BLaER1 (cell line): ENCODE data around the gene SLA2.
A peak's percentile ranks its signal among the peaks of the same experiment; 100 is the strongest.
"Not testable (repeated sequence)": the region's sequence is repeated elsewhere in the genome, so short reads cannot be mapped to it uniquely, and the experiment has no call there.

Experiments
- H3K27ac ChIP-seq: shearing (Covaris generic); formaldehyde crosslinking; 2 replicates; pipeline ENCODE4 v1.8.1; 2022
- H3K27me3 ChIP-seq: shearing (Covaris generic); formaldehyde crosslinking; 2 replicates; pipeline ENCODE4 v1.8.1; 2022
- H3K36me3 ChIP-seq: shearing (Covaris generic); formaldehyde crosslinking; 2 replicates; pipeline ENCODE4 v1.8.1; 2022
- H3K4me1 ChIP-seq: shearing (Covaris generic); formaldehyde crosslinking; 2 replicates; pipeline ENCODE4 v1.8.1; 2022
- H3K4me2 ChIP-seq: shearing (Covaris generic); formaldehyde crosslinking; 2 replicates; pipeline ENCODE4 v1.8.1; 2022
- H3K4me3 ChIP-seq: shearing (Covaris generic); formaldehyde crosslinking; 2 replicates; pipeline ENCODE4 v1.8.1; 2022
- H3K9ac ChIP-seq: shearing (Covaris generic); formaldehyde crosslinking; 2 replicates; pipeline ENCODE4 v1.8.1; 2022
- H3K9me3 ChIP-seq: shearing (Covaris generic); formaldehyde crosslinking; 2 replicates; pipeline ENCODE4 v1.8.1; 2022
- H4K20me1 ChIP-seq: shearing (Covaris generic); formaldehyde crosslinking; 2 replicates; pipeline ENCODE4 v1.8.1; 2022
- Cebpa-rat ChIP-seq: shearing (Covaris generic); IDR thresholded peaks from 2 replicates; pipeline ENCODE4 v1.8.1; 2022

Gene SLA2

DNA sequence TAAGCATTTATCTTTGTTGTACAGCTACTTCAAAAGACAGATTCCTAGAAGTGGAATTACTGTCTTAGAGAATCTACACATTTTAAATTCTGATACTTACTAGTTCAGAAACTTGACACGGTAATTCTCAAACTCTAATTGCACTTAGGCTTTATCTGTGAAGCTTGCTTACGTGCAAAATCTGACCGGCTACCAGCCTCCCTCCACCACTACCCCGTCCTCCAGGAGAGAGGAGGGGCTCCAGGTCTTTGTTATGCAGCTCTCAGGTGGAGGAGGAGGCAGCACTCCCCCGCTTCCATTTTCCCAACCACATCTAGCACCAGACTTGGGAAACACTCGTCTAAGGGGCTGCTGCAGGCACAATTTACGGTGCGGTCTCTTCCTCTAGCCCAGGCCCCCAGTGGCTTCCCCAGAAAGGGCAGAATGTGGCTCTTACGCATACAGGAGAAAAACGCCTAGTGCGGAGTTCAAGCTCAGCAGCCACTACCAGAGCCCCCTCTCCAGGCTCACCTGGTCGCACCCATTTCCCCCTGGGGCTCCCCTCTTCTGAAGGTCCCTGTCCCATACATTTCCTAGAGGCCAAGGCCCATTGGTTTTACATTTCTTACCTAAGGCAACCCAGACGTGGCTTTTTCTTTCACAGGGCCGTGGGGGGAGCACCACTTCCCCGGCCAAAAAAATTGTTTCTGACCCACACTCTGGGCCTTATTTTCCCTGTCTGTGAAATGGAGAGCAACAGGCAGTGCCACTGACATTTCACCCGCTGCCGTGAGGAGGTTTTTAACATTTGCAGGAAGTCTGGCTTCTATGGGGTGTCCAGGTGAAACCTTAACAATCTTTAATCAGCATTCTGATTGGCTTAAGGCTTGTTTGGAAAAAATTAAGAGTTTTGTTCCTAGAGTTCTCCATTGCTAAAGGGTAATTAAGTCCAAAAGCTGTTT is 74.2 kb downstream of the SLA2 start:
- H3K9ac ChIP-seq: peak overlapping the region; percentile 84
- H4K20me1 ChIP-seq: peaks cover 23% of the 10 kb centered on the region
- no peaks in the 10 kb centered on the region for H3K9me3 ChIP-seq
- H3K36me3 ChIP-seq: peaks cover 9% of the 10 kb centered on the region
- H3K4me2 ChIP-seq: peak overlapping the region; percentile 98
- peak overlapping the region; percentile 93 for H3K4me3 ChIP-seq
- TF ChIP-seq Cebpa-rat: no peak
- H3K4me1 ChIP-seq: peaks cover 37% of the 10 kb centered on the region
- H3K27ac ChIP-seq: peak overlapping the region; percentile 91
- H3K27me3 ChIP-seq: no peaks in the 10 kb centered on the region

DNA sequence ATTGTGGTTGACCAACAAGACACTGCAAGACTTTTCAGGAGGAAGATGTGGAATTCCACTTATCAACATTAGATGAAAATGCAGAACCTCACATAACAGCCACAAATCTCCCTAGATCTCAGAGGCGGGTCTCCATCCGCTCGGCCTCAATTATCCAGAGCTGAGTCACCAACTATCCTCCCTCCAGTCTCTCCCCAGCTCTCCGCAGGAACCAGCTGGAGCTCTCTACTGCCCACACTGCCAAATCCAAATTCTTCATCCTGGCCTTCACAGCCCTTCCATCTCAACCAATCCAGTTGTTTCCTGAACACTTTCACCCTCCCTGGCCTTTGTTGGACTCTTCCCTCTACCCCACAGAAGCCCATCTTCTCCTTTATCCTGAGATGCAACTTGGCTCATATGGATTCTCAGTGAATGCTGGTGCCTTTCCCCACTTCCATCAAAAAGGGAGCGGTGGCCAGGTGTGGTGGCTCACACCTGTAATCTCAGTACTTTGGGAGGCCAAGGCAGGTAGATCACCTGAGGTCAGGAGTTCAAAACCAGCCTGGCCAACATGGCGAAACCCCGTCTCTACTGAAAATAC is 76.1 kb downstream of the SLA2 start:
- Histone ChIP-seq H3K4me3 (no peak overlapping the region), H3K9me3 (peaks cover 12% of the 10 kb centered on the region), H3K9ac (no peak overlapping the region), H3K36me3 (peaks cover 6% of the 10 kb centered on the region; the same call in 1 of the 2 replicates), H4K20me1 (peaks cover 4% of the 10 kb centered on the region), H3K27me3 (no peaks in the 10 kb centered on the region), H3K4me2 (no peak overlapping the region), H3K4me1 (peaks cover 20% of the 10 kb centered on the region), H3K27ac (no peak overlapping the region)
- no peak for TF ChIP-seq Cebpa-rat

- Histone ChIP-seq H3K4me2 (no peak overlapping the region), H3K36me3 (peaks cover 6% of the 10 kb centered on the region; the same call in 1 of the 2 replicates), H3K9ac (no peak overlapping the region), H3K27me3 (no peaks in the 10 kb centered on the region), H3K4me3 (no peak overlapping the region), H3K27ac (no peak overlapping the region), H4K20me1 (no peaks in the 10 kb centered on the region), H3K4me1 (no peaks in the 10 kb centered on the region), H3K9me3 (peaks cover 17% of the 10 kb centered on the region)
- no peak for TF ChIP-seq Cebpa-rat
These were observed 80.5 kb downstream of the SLA2 start for GRCh38 chr20:36565520-36565919.

- not testable (repeated sequence) for H3K36me3 ChIP-seq, H3K4me2 ChIP-seq, H3K27ac ChIP-seq, H3K4me1 ChIP-seq, H3K4me3 ChIP-seq, H3K9ac ChIP-seq, H4K20me1 ChIP-seq, H3K27me3 ChIP-seq
- H3K9me3 ChIP-seq: peaks cover 17% of the 10 kb centered on the region
These were observed 81.3 kb downstream of the SLA2 start for GRCh38 chr20:36564726-36565121.

- peaks cover 17% of the 10 kb centered on the region for H3K9me3 ChIP-seq
- not testable (repeated sequence) for H3K4me1 ChIP-seq, H3K9ac ChIP-seq, H3K36me3 ChIP-seq, H3K4me2 ChIP-seq, H4K20me1 ChIP-seq, H3K27me3 ChIP-seq, H3K4me3 ChIP-seq, H3K27ac ChIP-seq
These were observed 81.8 kb downstream of the SLA2 start for GRCh38 chr20:36564078-36564725.

GRCh38 chr20:36563374-36563773 is 82.6 kb downstream of the SLA2 start:
- TF ChIP-seq Cebpa-rat: no peak
- Histone ChIP-seq H3K27me3 (no peaks in the 10 kb centered on the region), H3K4me3 (no peak overlapping the region), H3K9me3 (peaks cover 17% of the 10 kb centered on the region), H3K27ac (no peak overlapping the region), H3K4me2 (no peak overlapping the region), H4K20me1 (no peaks in the 10 kb centered on the region), H3K9ac (no peak overlapping the region), H3K36me3 (peaks cover 6% of the 10 kb centered on the region; the same call in 1 of the 2 replicates), H3K4me1 (no peaks in the 10 kb centered on the region)

GRCh38 chr20:36562724-36563123 is 83.3 kb downstream of the SLA2 start:
- H3K4me3 ChIP-seq: no peak overlapping the region
- no peaks in the 10 kb centered on the region for H3K4me1 ChIP-seq
- H3K4me2 ChIP-seq: no peak overlapping the region
- TF ChIP-seq Cebpa-rat: no peak
- no peaks in the 10 kb centered on the region for H3K27me3 ChIP-seq
- H4K20me1 ChIP-seq: no peaks in the 10 kb centered on the region
- no peak overlapping the region for H3K9ac ChIP-seq
- H3K27ac ChIP-seq: no peak overlapping the region
- H3K9me3 ChIP-seq: peaks cover 17% of the 10 kb centered on the region
- peaks cover 6% of the 10 kb centered on the region; the same call in 1 of the 2 replicates for H3K36me3 ChIP-seq
